ENCODE results near the gene CLTA. TPM values are rescaled to one million over a fixed set of nuclear protein-coding genes. Genes with fewer than 3 reads are reported as not detected.

CLTA gene
- total and polyA plus RNA-seq, 9 donors = 170 to 243 (median 216) TPM

- H3K27ac ChIP-seq = no peak overlapping the region
- intact Hi-C loops (cut with DNase I) = loop anchor here in 1 of 4 donors (10.0 kb wide), 1 partner anchor 133 kb away; no protein-coding TSS in a partner anchor
- H3K36me3 ChIP-seq = no peaks in the 10 kb centered on the region
- 68 to 72% (median 71%) methylated on average over 4 of the region's 4 CpGs for WGBS, 3 donors
- H3K9me3 ChIP-seq = no peaks in the 10 kb centered on the region
- DNase-seq = no peak
- peak overlapping the region; percentile 79 for H3K4me3 ChIP-seq
- TF ChIP-seq CTCF (IDR thresholded peaks at IDR 0.05) (no peak), EP300 (IDR thresholded peaks at IDR 0.05) (no peak), POLR2A (IDR thresholded peaks at IDR 0.05) (no peak)
- H3K27me3 ChIP-seq = no peaks in the 10 kb centered on the region
- H3K4me1 ChIP-seq (ENCODE audit: insufficient read depth) = peaks cover 16% of the 10 kb centered on the region
Observed at GRCh38 chr9:36192196-36192595, 1.5 kb downstream of the CLTA start.

GRCh38 chr9:36193023-36193422, 2.3 kb downstream of the CLTA start:
- peaks cover 16% of the 10 kb centered on the region for H3K4me1 ChIP-seq (ENCODE audit: insufficient read depth)
- no peaks in the 10 kb centered on the region for H3K36me3 ChIP-seq
- no peaks in the 10 kb centered on the region for H3K9me3 ChIP-seq
- TF ChIP-seq POLR2A (IDR thresholded peaks at IDR 0.05) = no peak
- TF ChIP-seq CTCF (IDR thresholded peaks at IDR 0.05) = no peak
- TF ChIP-seq EP300 (IDR thresholded peaks at IDR 0.05) = no peak
- WGBS, 3 donors = 65 to 75% (median 74%) methylated on average over 3 of the region's 3 CpGs
- intact Hi-C loops (cut with DNase I) = loop anchor here in 1 of 4 donors (10.0 kb wide), 1 partner anchor 132 kb away; no protein-coding TSS in a partner anchor
- H3K27me3 ChIP-seq = no peaks in the 10 kb centered on the region
- no peak overlapping the region for H3K27ac ChIP-seq
- no peak for DNase-seq
- peak overlapping the region; percentile 15 for H3K4me3 ChIP-seq

- no peak for TF ChIP-seq CTCF (IDR thresholded peaks at IDR 0.05)
- TF ChIP-seq POLR2A (IDR thresholded peaks at IDR 0.05) = no peak
- TF ChIP-seq EP300 (IDR thresholded peaks at IDR 0.05) = no peak
- Histone ChIP-seq H3K9me3 (no peaks in the 10 kb centered on the region), H3K4me3 (no peak overlapping the region), H3K36me3 (no peaks in the 10 kb centered on the region), H3K27me3 (no peaks in the 10 kb centered on the region), H3K4me1 (ENCODE audit: insufficient read depth) (peaks cover 16% of the 10 kb centered on the region), H3K27ac (no peak overlapping the region)
- intact Hi-C loops (cut with DNase I) = loop anchor here in 1 of 4 donors (10.0 kb wide), 1 partner anchor 130 kb away; no protein-coding TSS in a partner anchor
- no peak for DNase-seq
- WGBS, 3 donors = 21 to 30% (median 24%) methylated on average over 4 of the region's 4 CpGs
Observed at GRCh38 chr9:36194326-36195000, 3.7 kb downstream of the CLTA start.

GRCh38 chr9:36204906-36205547, 14.3 kb downstream of the CLTA start:
- intact Hi-C loops (cut with DNase I) = no loop called here
- DNase-seq = no peak
- Histone ChIP-seq H3K36me3 (no peaks in the 10 kb centered on the region), H3K4me1 (ENCODE audit: insufficient read depth) (peaks cover 14% of the 10 kb centered on the region), H3K27me3 (no peaks in the 10 kb centered on the region), H3K9me3 (no peaks in the 10 kb centered on the region), H3K4me3 (no peak overlapping the region), H3K27ac (no peak overlapping the region)
- WGBS, 3 donors = 81 to 88% (median 84%) methylated on average over 11 of the region's 11 CpGs
- TF ChIP-seq POLR2A (IDR thresholded peaks at IDR 0.05) (no peak), CTCF (IDR thresholded peaks at IDR 0.05) (no peak), EP300 (IDR thresholded peaks at IDR 0.05) (no peak)

Data from ovary (tissue), 9 donors.